ENCODE data around the gene RPL37A. TPM values are rescaled to one million over a fixed set of nuclear protein-coding genes. Genes with fewer than 3 reads are reported as not detected.

The RPL37A gene
- total and polyA plus RNA-seq, 9 of the 15 experiments (the other 6 are each of a cell fraction or from before 2014, with no cell fraction given), result 1,938 to 3,349 (median 2,436) TPM

- no peak for TF ChIP-seq POLR2AphosphoS2 (IDR thresholded peaks at IDR 0.05; ENCODE audit: low read length)
- TF ChIP-seq ZNF764 (CRISPR knock-in tag; IDR thresholded peaks at IDR 0.05; ENCODE audit: low read depth), result no peak
- no peak for TF ChIP-seq YBX1 (IDR thresholded peaks at IDR 0.05)
- no peak for TF ChIP-seq ASH1L (IDR thresholded peaks at IDR 0.05; ENCODE audit: borderline replicate concordance, low read depth, partially characterized antibody)
- TF ChIP-seq TBP (optimal IDR thresholded peaks at IDR 0.05; ENCODE audit: low read depth, low read length), result no peak
- no peak for TF ChIP-seq ZNF217 (CRISPR knock-in tag; IDR thresholded peaks at IDR 0.05)
- no peak for TF ChIP-seq RBM14 (IDR thresholded peaks at IDR 0.05; ENCODE audit: borderline replicate concordance, insufficient read depth, low read depth, low read length)
- TF ChIP-seq HCFC1 (IDR thresholded peaks at IDR 0.05; ENCODE audit: low read depth, low read length), result no peak
- TF ChIP-seq CTBP1 (IDR thresholded peaks at IDR 0.05; ENCODE audit: borderline replicate concordance), result peak; percentile 90
- TF ChIP-seq ZNF511 (CRISPR knock-in tag; IDR thresholded peaks at IDR 0.05), result no peak
- TF ChIP-seq ATF7 (IDR thresholded peaks at IDR 0.05), result peak; percentile 37; the same call in 1 of the 2 replicates
- no peak for TF ChIP-seq ELK3 (CRISPR knock-in tag; IDR thresholded peaks at IDR 0.05)
- no peak for TF ChIP-seq CBX2 (IDR thresholded peaks at IDR 0.05; ENCODE audit: insufficient read depth, low read length, poor library complexity, severe bottlenecking)
- TF ChIP-seq CLOCK (CRISPR knock-in tag; IDR thresholded peaks at IDR 0.05; ENCODE audit: borderline replicate concordance), result no peak
- no peak for TF ChIP-seq ZNF75A (CRISPR knock-in tag; IDR thresholded peaks at IDR 0.05)
- no peak for TF ChIP-seq RBM22 (IDR thresholded peaks at IDR 0.05; ENCODE audit: low read depth, low read length, poor library complexity, severe bottlenecking)
- TF ChIP-seq TEAD4 (IDR thresholded peaks at IDR 0.05; ENCODE audit: low read length), result peak; percentile 37; the same call in 1 of the 2 replicates
- TF ChIP-seq TEAD4 (CRISPR knock-in tag; IDR thresholded peaks at IDR 0.05; ENCODE audit: borderline replicate concordance), result no peak
- no peak for TF ChIP-seq ZNF174 (CRISPR knock-in tag; IDR thresholded peaks at IDR 0.05)
- no peak for TF ChIP-seq POLR2B (IDR thresholded peaks at IDR 0.05; ENCODE audit: low read depth, partially characterized antibody)
- TF ChIP-seq MBD1 (CRISPR knock-in tag; IDR thresholded peaks at IDR 0.05), result no peak
- TF ChIP-seq SMARCA4 (IDR thresholded peaks at IDR 0.05), result peak; percentile 56; the same call in 1 of the 2 replicates
- no peak for TF ChIP-seq GTF2A2 (tag; IDR thresholded peaks at IDR 0.05)
- no peak; the same call in 1 of the 2 replicates for TF ChIP-seq MTA2 (IDR thresholded peaks at IDR 0.05; ENCODE audit: low read depth)
- no peak for TF ChIP-seq ZNF778 (CRISPR knock-in tag; IDR thresholded peaks at IDR 0.05)
Measured at GRCh38 chr2:216545359-216545758, 46.7 kb downstream of the RPL37A start (continued).
